CD4-positive, alpha-beta T cell treated with Interleukin-17A for 4 hours (primary cell): ENCODE data around the gene NMT2.

Experiments used
- DNase-seq: peaks from one replicate; pipeline ENCODE4 v3.0.0-alpha.2; 2020; ENCODE audit warnings: mixed read lengths

Gene NMT2

GRCh38 chr10:15180736-15181135, 12.2 kb upstream of the NMT2 start:
- DNase-seq, result no peak

- no peak for DNase-seq
Measured at GRCh38 chr10:15176269-15176668, 7.8 kb upstream of the NMT2 start.

- DNase-seq, result no peak
Measured at GRCh38 chr10:15175587-15175986, 7.1 kb upstream of the NMT2 start.

- no peak for DNase-seq
Measured at GRCh38 chr10:15172306-15172840, 3.9 kb upstream of the NMT2 start.

GRCh38 chr10:15169555-15170401, 1.3 kb upstream of the NMT2 start:
- peak; percentile 70 for DNase-seq

- DNase-seq, result peak; percentile 99
Measured at GRCh38 chr10:15168786-15169554, 477 bp upstream of the NMT2 start.

- DNase-seq, result peak; percentile 54
Measured at GRCh38 chr10:15167411-15168290, 842 bp downstream of the NMT2 start.

GRCh38 chr10:15166325-15166724, 2.2 kb downstream of the NMT2 start:
- DNase-seq, result no peak

- DNase-seq, result no peak
Measured at GRCh38 chr10:15163253-15163828, 5.2 kb downstream of the NMT2 start.

GRCh38 chr10:15158972-15159371, 9.5 kb downstream of the NMT2 start:
- DNase-seq, result no peak

- DNase-seq, result no peak
Measured at GRCh38 chr10:15158448-15158847, 10.0 kb downstream of the NMT2 start.

- no peak for DNase-seq
Measured at GRCh38 chr10:15155978-15156656, 12.4 kb downstream of the NMT2 start.

- no peak for DNase-seq
Measured at GRCh38 chr10:15152556-15152955, 15.9 kb downstream of the NMT2 start.

GRCh38 chr10:15150563-15150962, 17.9 kb downstream of the NMT2 start:
- no peak for DNase-seq

- no peak for DNase-seq
Measured at GRCh38 chr10:15149042-15149771, 19.3 kb downstream of the NMT2 start.

GRCh38 chr10:15147594-15148392, 20.7 kb downstream of the NMT2 start:
- DNase-seq, result no peak

- peak; percentile 11 for DNase-seq
Measured at GRCh38 chr10:15146366-15146765, 22.1 kb downstream of the NMT2 start.

- DNase-seq, result no peak
Measured at GRCh38 chr10:15144788-15145187, 23.7 kb downstream of the NMT2 start.

- DNase-seq, result peak; percentile 37
Measured at GRCh38 chr10:15141136-15142054, 27.1 kb downstream of the NMT2 start.
